ENCODE results near the gene PANX1.

The PANX1 gene

GRCh38 chr11:94129512-94130297, 1.1 kb downstream of the PANX1 start:
- DNase-seq = no peak

DNA sequence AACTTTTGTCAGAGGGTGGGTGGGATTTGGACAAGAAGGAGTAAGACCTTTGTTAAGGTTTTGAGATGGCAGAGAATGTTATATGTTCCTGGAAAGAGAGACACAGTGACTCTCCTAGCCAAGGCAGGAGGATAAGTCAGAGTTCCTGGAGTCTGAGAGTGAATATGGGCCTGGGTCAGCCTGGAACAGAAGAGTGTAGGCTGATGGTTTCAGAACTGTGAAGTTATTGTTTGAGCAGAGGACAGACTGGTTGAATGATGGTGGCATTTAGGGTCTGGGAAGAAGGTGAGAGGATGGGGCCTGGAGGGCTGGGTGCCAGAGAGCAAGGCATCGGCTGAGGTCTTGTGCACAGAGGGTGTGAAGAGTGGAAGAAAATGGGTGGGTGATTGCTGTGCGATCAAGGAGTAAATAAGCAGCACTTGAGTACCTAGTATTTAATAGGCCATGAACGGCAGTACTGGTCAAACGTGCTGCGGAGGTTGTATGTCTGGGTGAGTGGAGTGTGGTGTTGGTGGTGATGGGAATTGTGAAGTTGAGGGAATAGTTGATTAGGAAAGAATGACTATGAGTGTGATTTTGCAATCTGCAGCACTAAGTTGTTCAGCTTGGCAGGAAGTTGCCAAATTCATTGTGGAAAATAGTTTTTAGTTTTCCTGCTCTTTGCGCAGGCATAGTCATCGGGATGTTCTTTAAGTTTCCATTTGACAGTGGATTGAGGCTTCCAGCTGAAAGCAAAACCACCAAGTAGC, 1.8 kb downstream of the PANX1 start:
- no peak for DNase-seq

DNA sequence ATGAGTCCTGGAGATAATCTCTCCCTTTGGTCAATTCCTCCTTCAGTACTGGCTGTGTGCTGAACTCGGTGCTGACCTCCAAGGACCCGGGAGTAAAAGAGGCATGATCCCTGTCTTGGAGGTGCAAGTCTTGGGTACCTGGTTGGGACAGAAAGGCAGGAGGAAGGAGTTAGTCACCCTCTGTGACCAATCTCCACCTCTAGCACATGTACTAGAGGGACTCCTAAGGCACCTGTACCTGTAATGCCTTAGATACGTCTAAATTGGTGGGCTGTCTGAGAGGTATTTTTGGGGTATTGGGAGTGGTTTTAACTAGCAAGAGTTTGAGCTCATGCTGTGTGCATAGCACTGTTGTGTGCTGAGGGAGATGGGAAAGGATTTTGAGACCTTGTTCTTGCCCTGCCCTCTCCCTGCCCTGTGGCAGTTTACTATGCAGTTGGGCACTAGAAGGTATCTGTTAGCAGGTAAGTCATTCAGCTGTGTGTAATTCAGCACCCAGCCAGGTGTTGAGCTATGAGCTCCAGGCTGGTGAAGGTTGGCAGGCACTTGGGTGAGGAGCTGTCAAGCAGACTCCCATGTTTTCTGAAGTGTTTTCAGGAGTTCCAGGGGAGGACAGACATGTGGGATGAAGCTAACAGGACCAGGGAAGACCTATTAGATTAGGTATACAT, 2.5 kb downstream of the PANX1 start:
- DNase-seq = no peak

DNA sequence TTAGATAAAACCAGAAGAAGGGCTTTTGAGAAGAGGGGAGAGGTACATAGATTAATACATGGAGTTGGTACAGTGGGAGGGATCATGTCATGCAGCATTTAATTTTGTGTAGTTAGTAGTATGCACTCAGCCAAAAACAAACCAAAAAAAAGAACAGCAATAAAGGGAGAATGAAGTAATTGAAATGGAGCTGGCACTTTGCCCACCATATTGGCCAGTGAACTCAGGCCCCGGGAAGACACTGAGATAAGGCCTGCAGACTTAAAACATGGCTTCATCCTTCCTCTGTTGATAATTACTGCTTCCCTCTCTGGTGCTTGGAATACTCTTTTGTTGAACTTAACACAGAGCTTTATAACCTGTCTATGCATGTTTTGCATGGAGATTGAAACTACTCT, 3.1 kb downstream of the PANX1 start:
- DNase-seq = no peak

GRCh38 chr11:94132152-94132558, 3.5 kb downstream of the PANX1 start:
- no peak for DNase-seq

- DNase-seq = no peak
Measured at GRCh38 chr11:94132823-94133408, 4.3 kb downstream of the PANX1 start.

DNA sequence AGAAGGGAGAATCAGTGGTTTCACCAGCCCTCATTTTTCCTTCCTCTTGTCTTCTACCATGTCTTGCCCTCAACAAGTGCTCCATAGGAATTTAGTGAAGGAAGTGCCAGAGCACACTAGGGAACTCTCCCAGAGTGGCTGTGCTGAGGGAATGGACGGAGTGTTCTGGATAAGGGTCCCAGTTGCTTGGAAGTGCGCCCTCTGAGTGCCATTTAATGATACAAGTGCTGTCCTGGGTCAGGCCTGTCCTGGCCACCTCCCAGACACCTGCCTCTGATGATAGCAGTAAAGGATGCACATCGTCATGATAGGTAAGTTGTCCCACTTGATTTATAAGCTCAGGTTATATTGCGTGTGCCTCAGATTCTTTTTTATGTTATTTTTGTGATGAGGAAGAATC, 5.1 kb downstream of the PANX1 start:
- DNase-seq = no peak

DNA sequence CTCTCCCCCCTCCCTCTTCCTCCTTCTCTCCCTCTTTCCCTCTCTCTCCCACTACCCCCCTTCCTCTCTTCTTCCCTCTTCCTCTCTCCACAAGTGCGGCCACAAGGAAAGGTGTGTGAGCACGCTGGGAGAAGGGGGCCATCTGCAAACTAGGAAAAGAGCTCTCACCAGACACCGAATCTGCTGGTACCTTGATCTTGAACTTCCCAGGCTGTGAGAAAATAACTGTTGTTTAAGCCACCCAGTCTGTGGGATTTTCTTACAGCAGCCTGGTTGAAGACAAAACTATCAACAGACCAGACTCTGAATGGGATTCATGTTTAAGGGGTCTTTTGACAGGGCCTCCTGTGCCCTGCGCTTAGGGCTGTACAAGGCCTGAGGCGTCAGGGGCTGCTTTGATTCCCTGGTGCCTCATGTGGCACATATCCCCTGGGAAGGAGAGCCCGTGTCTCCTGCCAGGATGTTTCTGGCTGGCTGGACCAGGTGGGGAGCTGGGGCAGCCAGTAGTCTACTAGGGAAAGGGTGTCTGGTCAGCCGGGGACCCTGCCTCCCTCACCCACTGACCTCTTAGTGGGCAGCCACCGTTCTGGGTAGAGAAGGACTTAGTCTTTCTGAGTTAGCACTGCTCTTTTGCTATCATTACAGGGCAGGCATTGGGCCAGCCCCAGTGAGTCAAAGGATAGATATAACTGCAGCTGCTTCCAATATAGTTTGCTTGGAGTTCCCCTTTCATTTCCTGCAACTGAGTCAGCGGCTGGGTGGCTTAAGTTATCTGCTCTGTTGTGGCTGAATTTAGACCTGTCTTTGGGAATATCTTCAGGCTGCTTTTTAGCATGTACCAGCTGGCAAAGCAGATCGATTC, 6.2 kb downstream of the PANX1 start:
- no peak for DNase-seq

- DNase-seq = no peak
Measured at GRCh38 chr11:94139416-94139815, 10.8 kb downstream of the PANX1 start.

GRCh38 chr11:94140154-94140655, 11.6 kb downstream of the PANX1 start:
- DNase-seq = no peak

DNA sequence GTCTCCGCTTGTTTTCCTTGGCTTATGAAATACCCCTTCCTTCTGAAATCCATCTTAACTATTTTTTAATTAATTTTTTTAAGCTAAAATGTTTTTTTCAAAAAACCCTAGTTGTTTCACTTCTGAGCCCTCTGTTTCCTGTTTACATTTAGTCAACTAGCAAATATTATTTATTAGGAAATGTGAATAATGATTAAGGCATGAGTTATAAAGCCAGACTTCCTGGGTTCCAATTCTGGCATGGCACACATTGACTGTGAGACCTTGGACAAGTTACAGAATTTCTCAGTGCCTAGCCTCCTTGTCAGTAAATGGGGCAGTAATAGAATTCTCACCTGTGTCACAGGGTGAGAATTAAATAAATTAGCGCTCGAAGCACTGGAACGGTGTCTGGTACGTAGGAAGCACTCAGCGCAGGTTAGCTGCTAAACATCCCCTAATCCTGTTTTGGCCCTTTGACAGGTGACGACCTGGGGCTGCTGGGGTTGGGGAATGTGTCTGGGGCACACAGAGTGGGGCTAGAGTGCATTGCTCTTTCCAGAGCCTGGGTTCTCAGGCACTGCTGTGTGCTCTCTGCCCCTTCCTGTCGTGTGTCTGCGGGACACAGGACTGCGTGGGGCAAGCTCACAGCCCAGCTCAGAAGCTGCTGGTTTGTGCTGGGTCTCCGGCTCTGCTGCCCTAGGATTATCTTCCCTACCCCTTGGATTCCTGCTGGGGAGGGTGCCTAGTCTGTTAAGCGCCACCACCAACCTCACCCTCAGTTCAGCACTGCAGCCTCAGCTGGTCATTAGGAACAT, 13.1 kb downstream of the PANX1 start:
- DNase-seq = no peak

GRCh38 chr11:94142308-94143281, 14.0 kb downstream of the PANX1 start:
- no peak for DNase-seq

- DNase-seq = no peak
Measured at GRCh38 chr11:94144216-94144615, 15.6 kb downstream of the PANX1 start.

- DNase-seq = no peak
Measured at GRCh38 chr11:94144664-94145063, 16.0 kb downstream of the PANX1 start.

DNA sequence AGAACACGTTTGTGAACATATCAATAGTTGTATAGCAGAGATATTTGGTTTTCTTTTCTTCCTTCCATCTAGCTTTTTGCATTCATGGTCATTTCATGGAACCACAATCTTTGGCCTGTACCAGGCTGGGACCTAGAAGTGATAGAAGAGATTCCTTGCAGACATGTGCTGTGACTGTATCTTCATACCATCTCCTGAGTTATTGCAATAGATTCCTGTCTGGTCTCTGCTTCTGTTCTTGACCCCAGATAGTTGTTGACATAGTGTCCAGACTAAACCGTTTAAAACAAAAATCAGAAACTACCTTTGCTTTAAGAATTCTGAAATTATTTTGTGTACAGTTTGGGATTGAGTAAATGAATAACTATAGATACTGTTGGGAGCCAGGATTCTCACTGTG, 16.8 kb downstream of the PANX1 start:
- no peak for DNase-seq

- no peak for DNase-seq
Measured at GRCh38 chr11:94145916-94146315, 17.3 kb downstream of the PANX1 start.

DNA sequence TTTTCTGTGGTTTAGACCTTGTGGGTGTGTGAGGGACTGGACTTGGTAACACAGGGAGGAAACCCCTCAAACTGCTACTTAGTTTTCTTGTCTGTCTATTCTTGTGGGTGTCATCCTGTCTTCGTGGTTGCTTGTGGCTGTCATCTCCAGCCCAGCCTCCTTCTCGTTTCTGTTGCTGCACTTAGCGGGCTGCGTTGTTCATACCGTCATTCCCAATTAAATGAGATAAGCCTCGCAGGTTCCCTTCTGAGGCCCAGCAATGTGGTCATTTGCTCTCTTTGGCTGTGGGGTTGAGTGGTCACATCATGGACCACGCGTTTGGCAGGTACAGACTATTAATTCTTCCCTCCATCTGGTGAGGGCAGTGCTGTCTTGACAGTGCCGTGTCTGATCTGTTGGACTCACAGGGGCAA, 18.8 kb downstream of the PANX1 start:
- DNase-seq = no peak

DNA sequence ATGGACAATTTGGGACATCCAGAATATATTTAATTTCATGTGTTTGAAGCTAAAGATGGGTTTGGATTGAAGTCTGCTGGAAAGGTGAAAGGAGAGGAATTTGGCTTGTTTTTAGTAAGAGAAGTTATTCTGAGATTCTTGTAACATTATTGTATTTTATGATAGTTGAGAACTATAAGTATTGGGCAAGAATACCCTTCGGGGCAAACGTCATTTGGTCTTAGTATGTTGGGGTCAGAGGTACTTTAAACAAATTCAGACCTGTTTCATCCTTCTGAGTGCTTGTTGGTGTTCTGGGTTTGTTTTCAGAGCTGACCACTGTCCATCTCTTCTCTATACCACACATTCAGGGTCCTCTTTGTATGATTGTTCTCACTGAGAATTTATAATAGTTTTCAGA, 19.5 kb downstream of the PANX1 start:
- DNase-seq = no peak

- DNase-seq = no peak
Measured at GRCh38 chr11:94149431-94150017, 20.9 kb downstream of the PANX1 start.

DNA sequence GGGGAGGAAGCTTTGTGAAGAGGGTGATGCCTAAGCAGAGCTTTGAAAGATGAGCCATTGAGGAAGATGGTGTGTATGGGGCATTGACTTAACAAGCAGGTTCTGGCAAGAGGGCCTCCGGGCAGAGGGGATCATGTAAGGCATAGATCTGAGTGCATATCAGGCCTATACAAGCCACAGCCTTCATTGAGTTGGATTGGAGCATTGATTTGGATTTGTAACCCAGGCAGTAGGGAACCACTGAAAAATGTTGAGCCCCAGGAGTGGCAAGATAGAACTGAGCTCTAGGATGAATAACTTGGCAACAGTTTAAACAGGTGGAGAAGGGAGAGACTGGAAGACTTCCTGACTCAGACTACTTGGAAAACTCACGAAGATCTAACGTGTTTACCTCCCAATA, 21.4 kb downstream of the PANX1 start:
- no peak for DNase-seq
